IMR-90 (cell line): Measurements from ENCODE around the gene ZNF502. TPM values are rescaled to one million over a fixed set of nuclear protein-coding genes. Genes with fewer than 3 reads are reported as not detected.

ENCODE experiments used
- ATAC-seq: fragments of 200-7000 bp; cut with Tn5 transposase; 2 replicates; pipeline ENCODE4 v1.9.1; 2020; ENCODE audit warnings: low read depth, mild to moderate bottlenecking, moderate library complexity
- Bru-seq: library from RNA; stranded (reverse); fragments of 400-500 nt; gene quantifications from one replicate; lab custom pipeline; 2021; lab: Mats Ljungman, UMichigan
- BruChase-seq, 2 experiments: library from RNA; stranded (reverse); fragments of 400-500 nt; gene quantifications; one replicate each; lab custom pipeline; 2021; lab: Mats Ljungman, UMichigan
- BruUV-seq: library from RNA; stranded (reverse); fragments of 400-500 nt; replicated peaks from 2 replicates; lab custom pipeline; 2021; lab: Mats Ljungman, UMichigan
- CTCF ChIA-PET: fragments of 300-600 bp; formaldehyde crosslinking; extraction: SDS; loops from one replicate; lab custom pipeline; 2021; ENCODE audit warnings: antibody characterized with exemption; lab: Yijun Ruan, JAX
- POLR2A ChIA-PET: fragments of 300-600 bp; sonication (Branson Sonifier 250); formaldehyde crosslinking; loops from one replicate; lab custom pipeline; 2022; ENCODE audit warnings: antibody characterized with exemption; ENCODE audit not compliant: unreplicated experiment; lab: Charles Lee
- DNase-seq: peaks from one replicate; pipeline ENCODE4 v3.0.0; 2013
- H2AFZ ChIP-seq: replicated peaks from 2 replicates; pipeline ENCODE3; 2013; ENCODE audit warnings: low read length, mild to moderate bottlenecking; ENCODE audit not compliant: poor library complexity
- H2AK5ac ChIP-seq: 2 replicates; pipeline ENCODE4 v1.6.1; 2013; ENCODE audit warnings: low read depth, low read length, inconsistent platforms
- H2AK9ac ChIP-seq: replicated peaks from 2 replicates; pipeline ENCODE3; 2013; ENCODE audit warnings: mild to moderate bottlenecking, low read depth, low read length, moderate library complexity; ENCODE audit not compliant: poor library complexity
- H2BK120ac ChIP-seq: 2 replicates; pipeline ENCODE4 v1.6.1; 2013; ENCODE audit warnings: low read depth, low read length, inconsistent platforms
- H2BK15ac ChIP-seq: 3 replicates; pipeline ENCODE4 v1.6.1; 2013; ENCODE audit warnings: low read depth, low read length, inconsistent platforms
- H2BK20ac ChIP-seq: 2 replicates; pipeline ENCODE4 v1.6.1; 2013; ENCODE audit warnings: low read depth, mild to moderate bottlenecking, inconsistent platforms, low read length, moderate library complexity
- H2BK5ac ChIP-seq: 2 replicates; pipeline ENCODE4 v1.6.1; 2013; ENCODE audit warnings: mild to moderate bottlenecking, low read depth, low read length, inconsistent platforms; ENCODE audit not compliant: poor library complexity, severe bottlenecking
- H3K14ac ChIP-seq: replicated peaks from 2 replicates; pipeline ENCODE4 v1.6.1; 2013; ENCODE audit warnings: low read depth, low read length, inconsistent platforms
- H3K18ac ChIP-seq: 2 replicates; pipeline ENCODE4 v1.6.1; 2013; ENCODE audit warnings: low read depth, low read length, control low read depth
- H3K23ac ChIP-seq: 2 replicates; pipeline ENCODE4 v1.6.1; 2013; ENCODE audit warnings: low read depth, low read length, inconsistent platforms
- H3K27ac ChIP-seq: 2 replicates; pipeline ENCODE4 v1.5.1; 2013; ENCODE audit warnings: mild to moderate bottlenecking, control low read depth, low read length; ENCODE audit not compliant: insufficient read depth
- H3K27me3 ChIP-seq: 2 replicates; pipeline ENCODE4 v1.6.1; 2013; ENCODE audit warnings: low read length; ENCODE audit not compliant: control insufficient read depth, insufficient read depth
- H3K36me3 ChIP-seq: 2 replicates; pipeline ENCODE4 v1.6.1; 2013; ENCODE audit warnings: low read length, mixed read lengths; ENCODE audit not compliant: control insufficient read depth, insufficient read depth
- H3K4ac ChIP-seq: 2 replicates; pipeline ENCODE4 v1.6.1; 2013; ENCODE audit warnings: low read depth, low read length, inconsistent platforms
- H3K4me1 ChIP-seq: 2 replicates; pipeline ENCODE4 v1.6.1; 2013; ENCODE audit warnings: low read length, mixed read lengths; ENCODE audit not compliant: control insufficient read depth, insufficient read depth
- H3K4me2 ChIP-seq: 2 replicates; pipeline ENCODE4 v1.6.1; 2013; ENCODE audit warnings: low read depth, mild to moderate bottlenecking, control low read depth, low read length, moderate library complexity
- H3K4me3 ChIP-seq: 2 replicates; pipeline ENCODE4 v1.5.1; 2013; ENCODE audit warnings: low read depth, mild to moderate bottlenecking, control low read depth, low read length, moderate library complexity; ENCODE audit not compliant: insufficient read depth
- H3K56ac ChIP-seq: 2 replicates; pipeline ENCODE4 v1.6.1; 2013; ENCODE audit warnings: low read length, inconsistent platforms; ENCODE audit not compliant: insufficient read depth; ENCODE audit errors: extremely low read depth
- H3K79me1 ChIP-seq, 2 experiments: 2 replicates each; pipeline ENCODE4 v1.6.1; 2013; ENCODE audit warnings: low read length in 2 of 2, inconsistent platforms in 1 of 2, low read depth in 1 of 2
- H3K9ac ChIP-seq: 2 replicates; pipeline ENCODE4 v1.6.1; 2013; ENCODE audit warnings: low read depth, low read length, control low read depth
- H3K9me1 ChIP-seq: 2 replicates; pipeline ENCODE4 v1.6.1; 2013; ENCODE audit warnings: low read length, inconsistent platforms; ENCODE audit not compliant: insufficient read depth
- H3K9me3 ChIP-seq: 2 replicates; pipeline ENCODE4 v1.6.1; 2013; ENCODE audit warnings: low read length; ENCODE audit not compliant: control insufficient read depth, insufficient read depth
- H4K20me1 ChIP-seq: 2 replicates; pipeline ENCODE4 v1.6.1; 2013; ENCODE audit warnings: low read length, inconsistent platforms; ENCODE audit not compliant: insufficient read depth
- H4K5ac ChIP-seq: 2 replicates; pipeline ENCODE4 v1.6.1; 2013; ENCODE audit warnings: mild to moderate bottlenecking, low read depth, low read length, control low read depth
- H4K8ac ChIP-seq, 2 experiments: 2 replicates each; pipeline ENCODE4 v1.6.1; 2013; ENCODE audit warnings: low read depth in 2 of 2, low read length in 2 of 2, control low read depth in 1 of 2, inconsistent platforms in 1 of 2
- H4K91ac ChIP-seq: 2 replicates; pipeline ENCODE4 v1.6.1; 2013; ENCODE audit warnings: low read depth, low read length, inconsistent platforms; ENCODE audit not compliant: insufficient read depth
- CEBPB ChIP-seq: IDR thresholded peaks from 2 replicates; pipeline ENCODE4 v1.6.1; 2012; ENCODE audit warnings: low read depth, low read length, improper control_type of control experiment
- MAZ ChIP-seq: IDR thresholded peaks from 2 replicates; pipeline ENCODE4 v1.6.1; 2012; ENCODE audit warnings: low read depth, mild to moderate bottlenecking, low read length, improper control_type of control experiment, moderate library complexity, borderline replicate concordance
- MXI1 ChIP-seq: IDR thresholded peaks from 2 replicates; pipeline ENCODE4 v1.6.1; 2012; ENCODE audit warnings: low read depth, mild to moderate bottlenecking, low read length, moderate library complexity, borderline replicate concordance
- NFE2L2 ChIP-seq: fragments of 150-350 bp; IDR thresholded peaks from 2 replicates; pipeline ENCODE4 v1.6.1; 2016; ENCODE audit warnings: low read depth, mild to moderate bottlenecking, low read length
- POLR2A ChIP-seq: IDR thresholded peaks from 2 replicates; pipeline ENCODE4 v1.6.1; 2012; ENCODE audit warnings: mild to moderate bottlenecking, low read depth, low read length
- RAD21 ChIP-seq: IDR thresholded peaks from 2 replicates; pipeline ENCODE4 v1.6.1; 2012; ENCODE audit warnings: low read length, improper control_type of control experiment
- SMC3 ChIP-seq: fragments of 150-350 bp; IDR thresholded peaks from 2 replicates; pipeline ENCODE4 v1.6.1; 2016; ENCODE audit warnings: low read depth, mild to moderate bottlenecking, antibody characterized with exemption, low read length, moderate library complexity
- WGBS, 2 experiments: methylation state at CpG; one replicate each; pipeline versions ENCODE4 v1.1.5 to v1.1.7; 2013; ENCODE audit warnings: missing lambda C conversion rate in 2 of 2; ENCODE audit not compliant: insufficient read length in 1 of 2; ENCODE audit errors: extremely low coverage in 2 of 2; 5-methylcytosine and 5-hydroxymethylcytosine counted together
- dilution Hi-C: fragments of 300-500 bp; cut with HindIII; formaldehyde crosslinking; loops from one replicate; pipeline ENCODE4 v1.14.3; 2018; ENCODE audit warnings: low sequenced_read_pairs; ENCODE audit not compliant: unreplicated experiment
- in situ Hi-C: fragments of 300-500 bp; cut with MboI; formaldehyde crosslinking; loops from 3 replicates; pipeline ENCODE4 v1.14.3; 2019; ENCODE audit warnings: low sequenced_read_pairs, inconsistent platforms, mixed read lengths
- intact Hi-C: fragments of 100-400 bp; cut with micrococcal nuclease; formaldehyde crosslinking; loops from 2 replicates; pipeline ENCODE4 v1.10.0; 2022
- long read RNA-seq: library from polyadenylated mRNA; unstranded; transcript quantifications from one replicate; pipeline ENCODE4 v2.0.0, GENCODE V29; 2021; ENCODE audit not compliant: unreplicated experiment
- polyA plus RNA-seq, 3 experiments: library from polyadenylated mRNA; depleted of rRNA; stranded (reverse); fragments of >200 nt; gene quantifications; 2 replicates each; pipeline ENCODE4 v1.2.3, GENCODE V29; 2012; ENCODE audit warnings: low replicate concordance in 1 of 3
- total RNA-seq: library from RNA; depleted of rRNA; stranded (reverse); fragments of >200 nt; gene quantifications from 2 replicates; pipeline ENCODE4 v1.2.3, GENCODE V29; 2012; rRNA removed
- TF ChIP-seq, protein P1 (sequence below): conservative IDR thresholded peaks from 2 replicates; pipeline ENCODE4 v1.5.1; 2012; ENCODE audit warnings: mild to moderate bottlenecking, low read depth, low read length, improper control_type of control experiment

The ZNF502 gene
- total RNA-seq (5.7 and 6.1 TPM in 2 replicates), polyA plus RNA-seq (2012; rRNA removed) (1.5 and 2.1 TPM in 2 replicates), Bru-seq, nascent RNA (percentile 68 among the genes with signal in this experiment), BruChase-seq, experiment 1, labeled RNA remaining after a 6-hour chase (percentile 66 among the genes with signal in this experiment), BruChase-seq, experiment 2, labeled RNA remaining after a 2-hour chase (percentile 70 among the genes with signal in this experiment)
- 0.24 and 0.32 TPM in 2 replicates for polyA plus RNA-seq (2012; cell fraction: cytosol; rRNA removed)
- 0.65 and 6.7 TPM in 2 replicates for polyA plus RNA-seq (2012; cell fraction: nucleus; rRNA removed; ENCODE audit: low replicate concordance)
- long read RNA-seq, partial matches to known transcripts = 0 of 2 reads
- long read RNA-seq, other reads (novel, unspliced or antisense) = 1 of 2 reads

- H3K36me3 ChIP-seq = peaks cover 3% of the 10 kb centered on the region
- POLR2A ChIA-PET = interaction anchor here (1.1 kb wide), 1 partner anchor 17 kb away, joined by 5 read pairs; the partner anchor contains the start of gene ZNF501
- peak within 1 kb of the TSS; percentile 75 for H3K4me3 ChIP-seq
- 6% methylated on average over 19 of the region's 36 CpGs; no CpG with 5 or more reads in 1 of the 2 experiments for WGBS, 2 experiments
- H3K9me3 ChIP-seq = peaks cover 25% of the 10 kb centered on the region
- peak within 1 kb of the TSS; percentile 99 for H2AFZ ChIP-seq
- intact Hi-C loops = loop anchor here (1.0 kb wide), 2 partner anchors 17 to 27 kb away; partner anchors contain the start of gene ZNF501
- dilution Hi-C loops = no loop called here
- H4K20me1 ChIP-seq = no peaks in the 10 kb centered on the region
- no peak within 1 kb of the TSS for H2BK15ac ChIP-seq
- peak; percentile 99 for ATAC-seq
- H2BK20ac ChIP-seq = 0 out of 2 replicates have a peak within 1 kb of the TSS, but pooled peaks have one; percentile 36
- H3K9me1 ChIP-seq = no peaks in the 10 kb centered on the region
- in situ Hi-C loops = no loop called here
- H2BK5ac ChIP-seq = no peak within 1 kb of the TSS
- peak within 1 kb of the TSS; percentile 100 for H4K5ac ChIP-seq
- H3K9ac ChIP-seq = peak within 1 kb of the TSS; percentile 43
- no peaks in the 10 kb centered on the region for H3K4me1 ChIP-seq
- no TSS peak for BruUV-seq
- H3K27ac ChIP-seq = peak within 1 kb of the TSS; percentile 63
- H3K4me2 ChIP-seq = peak within 1 kb of the TSS; percentile 98
- no peaks in the 10 kb centered on the region for H3K27me3 ChIP-seq
- H3K56ac ChIP-seq = no peak within 1 kb of the TSS
- peak within 1 kb of the TSS; percentile 97 for H3K14ac ChIP-seq
- no peak within 1 kb of the TSS for H3K18ac ChIP-seq
- no peak within 1 kb of the TSS for H2AK9ac ChIP-seq
- peak within 1 kb of the TSS; percentile 98 for H4K8ac ChIP-seq
- H3K79me1 ChIP-seq = peaks cover 6 to 11% of the 10 kb centered on the region in 2 experiments
- H4K91ac ChIP-seq = peak within 1 kb of the TSS; percentile 67
- H3K4ac ChIP-seq = peak within 1 kb of the TSS; percentile 92
- DNase-seq = peak; percentile 84
- CTCF ChIA-PET = no interaction called here
- H2BK120ac ChIP-seq = peak within 1 kb of the TSS; percentile 39; the same call in 1 of the 2 replicates
- no peak for TF ChIP-seq MXI1
- 0 out of 2 replicates have a peak, but pooled peaks have one; percentile 20 for TF ChIP-seq POLR2A
- TF ChIP-seq RAD21 = peak; percentile 22; the same call in 1 of the 2 replicates
- no peak for TF ChIP-seq MAZ
- no peak for TF ChIP-seq SMC3
- TF ChIP-seq, protein P1, sequence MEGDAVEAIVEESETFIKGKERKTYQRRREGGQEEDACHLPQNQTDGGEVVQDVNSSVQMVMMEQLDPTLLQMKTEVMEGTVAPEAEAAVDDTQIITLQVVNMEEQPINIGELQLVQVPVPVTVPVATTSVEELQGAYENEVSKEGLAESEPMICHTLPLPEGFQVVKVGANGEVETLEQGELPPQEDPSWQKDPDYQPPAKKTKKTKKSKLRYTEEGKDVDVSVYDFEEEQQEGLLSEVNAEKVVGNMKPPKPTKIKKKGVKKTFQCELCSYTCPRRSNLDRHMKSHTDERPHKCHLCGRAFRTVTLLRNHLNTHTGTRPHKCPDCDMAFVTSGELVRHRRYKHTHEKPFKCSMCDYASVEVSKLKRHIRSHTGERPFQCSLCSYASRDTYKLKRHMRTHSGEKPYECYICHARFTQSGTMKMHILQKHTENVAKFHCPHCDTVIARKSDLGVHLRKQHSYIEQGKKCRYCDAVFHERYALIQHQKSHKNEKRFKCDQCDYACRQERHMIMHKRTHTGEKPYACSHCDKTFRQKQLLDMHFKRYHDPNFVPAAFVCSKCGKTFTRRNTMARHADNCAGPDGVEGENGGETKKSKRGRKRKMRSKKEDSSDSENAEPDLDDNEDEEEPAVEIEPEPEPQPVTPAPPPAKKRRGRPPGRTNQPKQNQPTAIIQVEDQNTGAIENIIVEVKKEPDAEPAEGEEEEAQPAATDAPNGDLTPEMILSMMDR = 0 out of 2 replicates have a peak, but pooled peaks have one; percentile 7
- TF ChIP-seq CEBPB = no peak
- TF ChIP-seq NFE2L2 = no peak
- H3K23ac ChIP-seq = no peak within 1 kb of the TSS
- no peak within 1 kb of the TSS for H2AK5ac ChIP-seq
These were observed at the start of gene ZNF502 for GRCh38 chr3:44712455-44713075. Gene ZNF502 (plus strand): TSS chr3:44712660. CDS start chr3:44720262, 7,602 bp downstream.
